Ishikawa (cell line): ENCODE results near the gene KIF26B.

Experiments used
- CEBPB ChIP-seq: IDR thresholded peaks from 2 replicates; pipeline ENCODE4 v1.6.1; 2012
- CREB1 ChIP-seq: IDR thresholded peaks from 2 replicates; pipeline ENCODE4 v1.6.1; 2012; ENCODE audit warnings: low read depth
- EGR1 ChIP-seq: IDR thresholded peaks from 2 replicates; pipeline ENCODE4 v1.6.1; 2012
- EP300 ChIP-seq: IDR thresholded peaks from 2 replicates; pipeline ENCODE4 v1.6.1; 2012; ENCODE audit warnings: borderline replicate concordance
- FOXM1 ChIP-seq: IDR thresholded peaks from 2 replicates; pipeline ENCODE4 v1.6.1; 2012; ENCODE audit warnings: low read depth, borderline replicate concordance
- NFIC ChIP-seq: IDR thresholded peaks from 2 replicates; pipeline ENCODE4 v1.6.1; 2012
- RAD21 ChIP-seq: IDR thresholded peaks from 2 replicates; pipeline ENCODE4 v1.6.1; 2012; ENCODE audit warnings: low read depth
- TAF1 ChIP-seq: IDR thresholded peaks from 2 replicates; pipeline ENCODE4 v1.6.1; 2012; ENCODE audit warnings: low read depth, mild to moderate bottlenecking
- TCF12 ChIP-seq: IDR thresholded peaks from 2 replicates; pipeline ENCODE4 v1.6.1; 2012; ENCODE audit warnings: low read depth
- TEAD4 ChIP-seq: IDR thresholded peaks from 2 replicates; pipeline ENCODE4 v1.6.1; 2012
- YY1 ChIP-seq: IDR thresholded peaks from 2 replicates; pipeline ENCODE4 v1.6.1; 2012; ENCODE audit warnings: low read depth
- ZBTB7A ChIP-seq: IDR thresholded peaks from 2 replicates; pipeline ENCODE4 v1.6.1; 2012; ENCODE audit warnings: low read depth
- TF ChIP-seq, protein P1 (sequence below): IDR thresholded peaks from 2 replicates; pipeline ENCODE4 v1.6.1; 2012; ENCODE audit warnings: low read depth, mild to moderate bottlenecking
- TF ChIP-seq, protein P2 (sequence below): IDR thresholded peaks from 2 replicates; pipeline ENCODE4 v1.6.1; 2012
- TF ChIP-seq, protein P3 (sequence below): IDR thresholded peaks from 2 replicates; pipeline ENCODE4 v1.6.1; 2012

The KIF26B gene

DNA sequence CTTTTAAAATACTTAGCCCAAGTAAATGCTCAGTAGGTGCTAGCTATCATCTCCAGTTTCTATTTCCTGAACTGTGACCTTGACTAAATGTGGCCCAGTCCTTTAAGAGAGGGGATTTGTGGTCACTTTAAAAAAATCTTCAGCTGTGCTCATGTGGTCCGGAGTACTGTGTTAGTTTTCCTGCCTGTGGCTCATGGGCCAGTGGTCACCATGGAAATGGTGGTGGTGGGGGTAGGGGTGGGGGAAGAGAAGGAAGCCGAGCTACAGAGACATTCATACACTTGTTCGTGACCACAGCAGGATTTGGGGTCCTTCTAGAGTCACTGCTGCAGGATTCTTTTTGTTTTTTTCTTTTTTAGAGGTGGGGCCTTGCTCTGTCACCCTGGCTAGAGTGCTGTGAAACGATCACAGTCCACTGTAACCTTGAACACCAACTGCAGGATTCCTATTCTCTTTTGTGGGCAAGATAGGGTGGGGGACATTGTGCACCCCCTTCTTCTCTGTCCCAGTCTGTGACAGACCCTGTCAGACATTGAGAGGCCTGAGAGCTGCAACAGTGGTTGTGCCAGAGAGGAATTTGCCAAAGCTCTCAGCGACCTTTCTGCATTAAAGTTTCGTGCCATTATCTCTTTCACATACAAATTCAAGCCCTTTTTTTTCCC, 25.8 kb downstream of the KIF26B start:
- TF ChIP-seq EGR1 (no peak), CREB1 (no peak), CEBPB (no peak), YY1 (no peak)

DNA sequence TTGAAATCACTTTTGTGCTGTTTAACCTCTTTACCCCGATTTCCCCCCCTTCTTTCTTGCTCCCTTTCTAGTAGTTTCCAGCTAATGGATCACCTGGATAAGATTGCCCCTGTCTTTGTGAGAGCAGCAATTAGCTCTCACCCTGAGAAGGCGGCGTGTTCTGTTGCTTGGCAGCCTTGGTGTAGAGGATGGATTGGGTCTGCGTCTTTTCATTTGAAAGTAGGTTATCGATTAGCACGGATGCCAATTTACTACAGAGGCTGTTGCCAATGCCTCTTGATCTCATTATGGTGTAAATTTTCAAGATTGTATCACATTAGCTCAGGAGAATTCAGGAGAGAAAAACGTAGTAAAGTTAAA, 26.4 kb downstream of the KIF26B start:
- TF ChIP-seq EGR1 (no peak), RAD21 (no peak), CREB1 (no peak)

DNA sequence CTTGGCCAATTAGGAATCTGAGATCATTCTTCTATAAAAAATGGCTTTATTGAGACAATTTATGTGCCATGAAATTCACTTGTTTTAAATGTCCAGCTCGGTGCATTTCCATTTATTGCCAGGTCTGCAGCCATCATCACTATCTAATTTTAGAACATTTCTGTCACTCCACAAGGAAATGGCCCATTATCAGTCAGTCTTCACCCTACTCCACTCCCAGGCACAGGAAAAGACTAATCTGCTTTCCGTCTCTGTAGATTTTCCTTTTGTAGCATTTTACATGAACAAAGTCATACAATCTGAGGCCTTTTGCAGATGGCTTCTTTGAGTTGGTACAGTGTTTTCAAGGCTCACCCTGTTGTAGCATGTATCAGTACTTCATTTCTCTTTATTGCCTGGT, 27.2 kb downstream of the KIF26B start:
- TF ChIP-seq, protein P1, sequence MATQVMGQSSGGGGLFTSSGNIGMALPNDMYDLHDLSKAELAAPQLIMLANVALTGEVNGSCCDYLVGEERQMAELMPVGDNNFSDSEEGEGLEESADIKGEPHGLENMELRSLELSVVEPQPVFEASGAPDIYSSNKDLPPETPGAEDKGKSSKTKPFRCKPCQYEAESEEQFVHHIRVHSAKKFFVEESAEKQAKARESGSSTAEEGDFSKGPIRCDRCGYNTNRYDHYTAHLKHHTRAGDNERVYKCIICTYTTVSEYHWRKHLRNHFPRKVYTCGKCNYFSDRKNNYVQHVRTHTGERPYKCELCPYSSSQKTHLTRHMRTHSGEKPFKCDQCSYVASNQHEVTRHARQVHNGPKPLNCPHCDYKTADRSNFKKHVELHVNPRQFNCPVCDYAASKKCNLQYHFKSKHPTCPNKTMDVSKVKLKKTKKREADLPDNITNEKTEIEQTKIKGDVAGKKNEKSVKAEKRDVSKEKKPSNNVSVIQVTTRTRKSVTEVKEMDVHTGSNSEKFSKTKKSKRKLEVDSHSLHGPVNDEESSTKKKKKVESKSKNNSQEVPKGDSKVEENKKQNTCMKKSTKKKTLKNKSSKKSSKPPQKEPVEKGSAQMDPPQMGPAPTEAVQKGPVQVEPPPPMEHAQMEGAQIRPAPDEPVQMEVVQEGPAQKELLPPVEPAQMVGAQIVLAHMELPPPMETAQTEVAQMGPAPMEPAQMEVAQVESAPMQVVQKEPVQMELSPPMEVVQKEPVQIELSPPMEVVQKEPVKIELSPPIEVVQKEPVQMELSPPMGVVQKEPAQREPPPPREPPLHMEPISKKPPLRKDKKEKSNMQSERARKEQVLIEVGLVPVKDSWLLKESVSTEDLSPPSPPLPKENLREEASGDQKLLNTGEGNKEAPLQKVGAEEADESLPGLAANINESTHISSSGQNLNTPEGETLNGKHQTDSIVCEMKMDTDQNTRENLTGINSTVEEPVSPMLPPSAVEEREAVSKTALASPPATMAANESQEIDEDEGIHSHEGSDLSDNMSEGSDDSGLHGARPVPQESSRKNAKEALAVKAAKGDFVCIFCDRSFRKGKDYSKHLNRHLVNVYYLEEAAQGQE = no peak
- TF ChIP-seq EP300 = no peak
- TF ChIP-seq, protein P2, sequence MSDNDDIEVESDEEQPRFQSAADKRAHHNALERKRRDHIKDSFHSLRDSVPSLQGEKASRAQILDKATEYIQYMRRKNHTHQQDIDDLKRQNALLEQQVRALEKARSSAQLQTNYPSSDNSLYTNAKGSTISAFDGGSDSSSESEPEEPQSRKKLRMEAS = no peak

DNA sequence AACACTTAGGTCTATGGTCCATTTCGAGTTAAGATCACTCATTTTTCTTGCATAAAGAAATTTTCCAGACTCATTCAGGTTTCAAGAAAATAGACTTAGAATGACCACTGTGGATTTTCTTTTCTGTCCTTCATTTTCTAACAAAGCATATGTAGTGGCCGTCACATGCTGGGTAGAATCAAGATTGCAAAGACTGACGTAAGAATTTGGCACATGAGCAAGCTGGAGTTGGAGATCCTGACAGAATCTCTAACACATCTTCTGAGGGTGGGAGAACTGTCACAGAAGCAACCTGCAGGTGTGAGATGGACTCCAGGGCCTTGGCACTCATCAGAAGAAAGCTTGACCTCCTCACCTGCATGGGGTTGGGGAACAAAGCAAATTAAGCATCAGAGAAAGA, 28.6 kb downstream of the KIF26B start:
- TF ChIP-seq ZBTB7A = no peak
- no peak for TF ChIP-seq NFIC
- TF ChIP-seq RAD21 = no peak
- no peak for TF ChIP-seq YY1
- TF ChIP-seq, protein P2 = no peak
- TF ChIP-seq EP300 = no peak
- no peak for TF ChIP-seq CEBPB
- TF ChIP-seq, protein P3, sequence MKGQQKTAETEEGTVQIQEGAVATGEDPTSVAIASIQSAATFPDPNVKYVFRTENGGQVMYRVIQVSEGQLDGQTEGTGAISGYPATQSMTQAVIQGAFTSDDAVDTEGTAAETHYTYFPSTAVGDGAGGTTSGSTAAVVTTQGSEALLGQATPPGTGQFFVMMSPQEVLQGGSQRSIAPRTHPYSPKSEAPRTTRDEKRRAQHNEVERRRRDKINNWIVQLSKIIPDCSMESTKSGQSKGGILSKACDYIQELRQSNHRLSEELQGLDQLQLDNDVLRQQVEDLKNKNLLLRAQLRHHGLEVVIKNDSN = no peak
- no peak for TF ChIP-seq CREB1

DNA sequence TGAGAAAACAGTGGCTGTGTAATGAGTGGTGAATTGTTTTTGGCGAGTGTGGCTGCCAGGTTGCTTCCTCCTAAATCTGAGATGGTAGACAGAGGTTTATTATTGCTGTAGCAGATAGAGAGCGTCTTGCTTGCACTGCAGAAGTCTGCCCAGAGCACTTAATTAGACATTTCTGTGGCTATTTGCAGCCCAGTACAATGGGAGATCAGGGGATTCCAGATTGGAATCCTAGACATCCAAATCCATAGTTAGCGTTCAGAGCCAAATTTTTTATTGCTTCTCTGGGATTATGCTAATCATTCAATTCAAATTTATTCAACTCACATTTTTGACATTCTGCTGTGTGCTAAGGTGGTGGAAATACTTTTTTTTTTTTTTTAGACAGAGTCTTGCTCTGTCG, 30.0 kb downstream of the KIF26B start:
- TF ChIP-seq CREB1 (no peak), FOXM1 (no peak), TCF12 (no peak), RAD21 (no peak), NFIC (no peak), YY1 (no peak), EGR1 (no peak), EP300 (no peak), ZBTB7A (no peak)
- TF ChIP-seq, protein P3 = no peak
- TF ChIP-seq, protein P1 = no peak

DNA sequence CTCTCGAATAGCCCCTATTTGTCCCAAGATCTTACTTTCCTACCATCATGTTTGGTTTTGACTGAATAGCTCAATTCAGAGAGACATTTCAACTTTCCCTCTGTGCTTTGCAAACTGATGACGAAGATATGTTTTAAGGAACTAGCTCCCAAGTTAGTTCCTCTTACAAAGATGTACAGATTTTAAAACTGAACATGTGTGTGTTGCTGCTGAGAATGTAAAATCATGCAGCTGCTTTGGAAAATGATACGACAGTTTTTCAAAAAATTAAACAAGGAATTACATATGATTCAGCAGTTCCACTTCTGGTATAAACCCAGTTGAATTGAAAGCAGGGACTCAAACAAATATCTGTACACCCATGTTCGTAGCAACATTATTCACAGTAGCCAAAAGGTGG, 33.6 kb downstream of the KIF26B start:
- TF ChIP-seq, protein P3 = no peak
- no peak for TF ChIP-seq NFIC
- no peak for TF ChIP-seq TAF1
- TF ChIP-seq RAD21 = no peak
- no peak for TF ChIP-seq EGR1

DNA sequence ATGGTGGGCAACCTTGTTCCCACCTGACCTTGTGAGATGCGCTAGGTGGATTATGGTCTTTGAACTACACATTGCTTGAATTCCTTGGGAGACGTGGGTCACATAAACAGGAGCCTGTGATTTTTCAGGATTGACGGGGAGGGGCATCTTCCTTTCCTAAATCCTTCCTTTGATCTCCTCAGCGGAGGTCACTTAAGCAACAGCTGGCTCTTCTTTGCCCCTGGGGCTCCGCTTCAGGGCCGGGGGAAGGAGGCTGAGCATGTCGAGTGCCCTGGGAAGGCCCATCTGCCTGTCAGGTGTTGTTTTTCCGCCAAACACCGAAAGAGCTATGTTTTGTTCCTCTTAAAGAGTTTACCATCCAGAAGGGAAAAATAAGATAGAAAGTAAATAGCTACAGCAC, 40.6 kb downstream of the KIF26B start:
- TF ChIP-seq FOXM1 = no peak
- no peak for TF ChIP-seq CREB1
- TF ChIP-seq RAD21 = no peak
- TF ChIP-seq, protein P3 = no peak
- no peak for TF ChIP-seq NFIC
- no peak for TF ChIP-seq TAF1
- no peak for TF ChIP-seq TEAD4
